SK-N-SH treated with all-trans-retinoic acid at 6 μM for 48 hours (cell line): ENCODE results near the gene MIS18A.

Source experiments
- ESRRG ChIP-seq: fragments of 250-450 bp; sonication (Bioruptor Pico); IDR thresholded peaks from 2 replicates; pipeline ENCODE4 v1.6.1; 2021; ENCODE audit warnings: mild to moderate bottlenecking
- OSR1 ChIP-seq: fragments of 250-450 bp; sonication (Bioruptor Pico); IDR thresholded peaks from 2 replicates; pipeline ENCODE4 v1.8.0; 2022; ENCODE audit warnings: moderate library complexity, mild to moderate bottlenecking, inconsistent platforms
- SNAI2 ChIP-seq: fragments of 250-450 bp; sonication (Bioruptor Pico); IDR thresholded peaks from 2 replicates; pipeline ENCODE4 v1.5.0; 2020; ENCODE audit warnings: mild to moderate bottlenecking, moderate library complexity
- TOX ChIP-seq: fragments of 250-450 bp; sonication (Bioruptor Pico); IDR thresholded peaks from 2 replicates; pipeline ENCODE4 v1.8.0; 2021; ENCODE audit warnings: mild to moderate bottlenecking, moderate library complexity, borderline replicate concordance
- ZFP3 ChIP-seq: fragments of 250-450 bp; sonication (Bioruptor Pico); IDR thresholded peaks from 2 replicates; pipeline ENCODE4 v1.5.0; 2020; ENCODE audit warnings: mild to moderate bottlenecking, moderate library complexity
- TF ChIP-seq, protein P1 (sequence below): fragments of 250-450 bp; sonication (Bioruptor Pico); IDR thresholded peaks from 2 replicates; pipeline ENCODE4 v1.8.0; 2021; ENCODE audit warnings: low read depth, mild to moderate bottlenecking, moderate library complexity, borderline replicate concordance

DNA sequence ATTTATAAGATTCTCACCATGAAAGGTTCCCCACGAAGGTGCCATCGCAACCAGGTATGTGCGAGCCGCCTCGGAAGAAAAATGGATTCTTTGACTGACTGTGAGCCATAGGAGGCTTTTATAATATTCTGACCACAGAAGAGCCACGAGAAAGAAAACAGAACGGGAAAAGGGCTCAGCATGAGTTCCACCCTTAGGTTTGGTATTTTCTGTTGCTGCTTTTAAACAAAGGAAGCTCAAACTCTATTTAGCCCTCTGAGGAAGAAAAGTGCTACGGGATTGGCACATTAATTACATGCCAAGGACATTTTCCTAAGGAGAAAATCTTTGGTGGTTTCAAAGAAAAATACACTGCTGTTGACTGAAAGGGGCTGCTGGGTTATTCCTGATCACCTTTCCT, 39.3 kb downstream of the MIS18A start:
- no peak for TF ChIP-seq SNAI2
- TF ChIP-seq OSR1 (CRISPR knock-in tag): no peak
- TF ChIP-seq, protein P1, sequence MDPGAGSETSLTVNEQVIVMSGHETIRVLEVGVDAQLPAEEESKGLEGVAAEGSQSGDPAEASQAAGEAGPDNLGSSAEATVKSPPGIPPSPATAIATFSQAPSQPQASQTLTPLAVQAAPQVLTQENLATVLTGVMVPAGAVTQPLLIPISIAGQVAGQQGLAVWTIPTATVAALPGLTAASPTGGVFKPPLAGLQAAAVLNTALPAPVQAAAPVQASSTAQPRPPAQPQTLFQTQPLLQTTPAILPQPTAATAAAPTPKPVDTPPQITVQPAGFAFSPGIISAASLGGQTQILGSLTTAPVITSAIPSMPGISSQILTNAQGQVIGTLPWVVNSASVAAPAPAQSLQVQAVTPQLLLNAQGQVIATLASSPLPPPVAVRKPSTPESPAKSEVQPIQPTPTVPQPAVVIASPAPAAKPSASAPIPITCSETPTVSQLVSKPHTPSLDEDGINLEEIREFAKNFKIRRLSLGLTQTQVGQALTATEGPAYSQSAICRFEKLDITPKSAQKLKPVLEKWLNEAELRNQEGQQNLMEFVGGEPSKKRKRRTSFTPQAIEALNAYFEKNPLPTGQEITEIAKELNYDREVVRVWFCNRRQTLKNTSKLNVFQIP: no peak
- no peak for TF ChIP-seq ZFP3 (CRISPR knock-in tag)
- TF ChIP-seq TOX (CRISPR knock-in tag): no peak
- TF ChIP-seq ESRRG: no peak
